Uterus (tissue), 2 donors: ENCODE results near the gene DNASE2.

Experiments used
- POLR2A ChIP-seq, 2 donors: fragments of 450-650 bp; IDR thresholded peaks; one replicate each; pipeline ENCODE4 v1.6.1; 2016; ENCODE audit warnings: antibody characterized with exemption in 2 of 2, mild to moderate bottlenecking in 1 of 2, moderate library complexity in 1 of 2
- TF ChIP-seq, protein P1 (sequence below), 4 experiments: fragments of 200-600 bp in 2 of 4; fragments of 450-650 bp in 2 of 4; sonication (generic) in 2 of 4; IDR thresholded peaks; one replicate each; pipeline ENCODE4 v1.5.1; 2016 to 2019; ENCODE audit warnings: antibody characterized with exemption in 4 of 4, mild to moderate bottlenecking in 2 of 4, moderate library complexity in 1 of 4

DNA sequence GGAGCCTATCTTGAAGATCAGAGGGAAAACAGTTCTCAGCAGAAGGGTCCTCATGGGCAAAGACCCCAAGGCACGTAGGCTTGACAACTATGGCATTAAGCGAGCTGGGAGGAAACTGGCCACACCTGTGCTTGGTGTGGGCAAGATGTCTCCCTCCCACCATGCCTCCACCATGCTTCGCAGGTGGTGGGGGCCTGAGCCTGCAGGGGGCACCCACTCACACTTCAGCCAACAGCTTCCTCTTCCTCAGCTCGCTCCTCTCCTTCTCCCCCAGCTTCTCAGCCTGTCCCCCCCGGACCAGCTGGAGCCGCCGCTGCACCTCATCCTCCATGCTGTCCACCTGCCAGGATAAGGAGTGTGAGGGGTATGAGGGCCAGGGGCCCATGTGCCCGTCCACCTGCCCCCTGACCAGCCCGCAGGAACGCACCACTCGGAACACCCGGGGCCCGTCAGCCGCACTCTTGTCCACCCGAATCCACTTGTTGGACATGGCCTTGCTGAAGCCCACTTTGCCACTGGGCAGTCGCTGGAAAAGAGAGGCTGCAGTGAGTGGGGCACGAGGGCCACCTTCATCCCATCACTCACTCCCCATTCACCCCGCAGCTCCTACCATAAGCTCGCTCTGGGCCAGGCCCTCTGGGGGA lies 48.9 kb upstream of the DNASE2 start:
- TF ChIP-seq, protein P1, sequence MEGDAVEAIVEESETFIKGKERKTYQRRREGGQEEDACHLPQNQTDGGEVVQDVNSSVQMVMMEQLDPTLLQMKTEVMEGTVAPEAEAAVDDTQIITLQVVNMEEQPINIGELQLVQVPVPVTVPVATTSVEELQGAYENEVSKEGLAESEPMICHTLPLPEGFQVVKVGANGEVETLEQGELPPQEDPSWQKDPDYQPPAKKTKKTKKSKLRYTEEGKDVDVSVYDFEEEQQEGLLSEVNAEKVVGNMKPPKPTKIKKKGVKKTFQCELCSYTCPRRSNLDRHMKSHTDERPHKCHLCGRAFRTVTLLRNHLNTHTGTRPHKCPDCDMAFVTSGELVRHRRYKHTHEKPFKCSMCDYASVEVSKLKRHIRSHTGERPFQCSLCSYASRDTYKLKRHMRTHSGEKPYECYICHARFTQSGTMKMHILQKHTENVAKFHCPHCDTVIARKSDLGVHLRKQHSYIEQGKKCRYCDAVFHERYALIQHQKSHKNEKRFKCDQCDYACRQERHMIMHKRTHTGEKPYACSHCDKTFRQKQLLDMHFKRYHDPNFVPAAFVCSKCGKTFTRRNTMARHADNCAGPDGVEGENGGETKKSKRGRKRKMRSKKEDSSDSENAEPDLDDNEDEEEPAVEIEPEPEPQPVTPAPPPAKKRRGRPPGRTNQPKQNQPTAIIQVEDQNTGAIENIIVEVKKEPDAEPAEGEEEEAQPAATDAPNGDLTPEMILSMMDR (IDR thresholded peaks at IDR 0.05) = no peak
- TF ChIP-seq POLR2A (IDR thresholded peaks at IDR 0.05) = no peak
